Peyer's patch (tissue), 4 donors: ENCODE measurements around the gene CDK5R2.

Experiments used
- CTCF ChIP-seq, 6 experiments: fragments of 450-650 bp in 4 of 6; fragments of 200-600 bp in 2 of 6; sonication (generic) in 1 of 6; IDR thresholded peaks; one replicate each; pipeline ENCODE4 v1.5.1; 2017 to 2019; ENCODE audit warnings: antibody characterized with exemption in 6 of 6, mild to moderate bottlenecking in 3 of 6, moderate library complexity in 1 of 6
- POLR2A ChIP-seq, 2 donors: fragments of 450-650 bp; IDR thresholded peaks; one replicate each; pipeline ENCODE4 v1.5.1; 2017; ENCODE audit warnings: antibody characterized with exemption in 2 of 2, mild to moderate bottlenecking in 2 of 2, moderate library complexity in 2 of 2

- TF ChIP-seq POLR2A (IDR thresholded peaks at IDR 0.05) (no peak), CTCF (IDR thresholded peaks at IDR 0.05) (no peak)
These were observed 39.0 kb upstream of the CDK5R2 start for GRCh38 chr2:218920504-218920903.
